Lung (tissue), 12 donors: ENCODE results near the gene FAM114A2. TPM values are rescaled to one million over a fixed set of nuclear protein-coding genes. Genes with fewer than 3 reads are reported as not detected.

Source experiments
- ATAC-seq: fragments of 200-7000 bp; cut with Tn5 transposase; one replicate; pipeline ENCODE4 v1.9.1; 2020; ENCODE audit warnings: moderate number of reproducible peaks; ENCODE audit not compliant: insufficient read depth, low FRiP score
- DNase-seq, 3 donors: peaks; one replicate each; pipeline ENCODE4 v3.0.0-alpha.2; 2013 to 2017
- H3K27ac ChIP-seq, 2 donors: one replicate each; pipeline ENCODE4 v1.5.1; 2013; ENCODE audit warnings: mild to moderate bottlenecking in 2 of 2, moderate library complexity in 2 of 2, control low read depth in 1 of 2, inconsistent platforms in 1 of 2, low read depth in 1 of 2, low read length in 1 of 2
- H3K27me3 ChIP-seq, 3 donors: one replicate each; pipeline ENCODE4 v1.5.1; 2013; ENCODE audit warnings: low read length in 2 of 3; ENCODE audit not compliant: control insufficient read depth in 3 of 3, insufficient read depth in 3 of 3
- H3K36me3 ChIP-seq, 4 donors: one replicate each; pipeline ENCODE4 v1.5.1; 2013; ENCODE audit warnings: low read length in 4 of 4, mild to moderate bottlenecking in 1 of 4, moderate library complexity in 1 of 4; ENCODE audit not compliant: control insufficient read depth in 4 of 4, insufficient read depth in 4 of 4
- H3K4me1 ChIP-seq, 5 donors: one replicate each; pipeline ENCODE4 v1.5.1; 2013; ENCODE audit warnings: low read length in 5 of 5, mild to moderate bottlenecking in 2 of 5, moderate library complexity in 1 of 5; ENCODE audit not compliant: control insufficient read depth in 5 of 5, insufficient read depth in 5 of 5
- H3K4me3 ChIP-seq: one replicate; pipeline ENCODE4 v1.5.1; 2013; ENCODE audit warnings: mild to moderate bottlenecking, control low read depth, moderate library complexity
- H3K9ac ChIP-seq, 2 donors: one replicate each; pipeline ENCODE4 v1.5.1; 2013; ENCODE audit warnings: low read length in 2 of 2, control low read depth in 1 of 2; ENCODE audit not compliant: insufficient read depth in 1 of 2
- H3K9me3 ChIP-seq, 4 donors: one replicate each; pipeline ENCODE4 v1.5.1; 2013; ENCODE audit warnings: low read length in 3 of 4, mild to moderate bottlenecking in 1 of 4, moderate library complexity in 1 of 4; ENCODE audit not compliant: control insufficient read depth in 4 of 4, insufficient read depth in 3 of 4
- CTCF ChIP-seq: IDR thresholded peaks from 2 replicates; pipeline ENCODE4 v1.5.1; 2012; ENCODE audit warnings: mild to moderate bottlenecking; ENCODE audit errors: control extremely low read depth, extremely low read depth
- WGBS, 2 donors: extraction: QIAGEN DNeasy Blood & Tissue Kit; methylation state at CpG; one replicate each; pipeline ENCODE4 v1.1.7; 2013; 5-methylcytosine and 5-hydroxymethylcytosine counted together
- polyA plus RNA-seq, 2 donors: library from polyadenylated mRNA; stranded (reverse); fragments of 200-250 nt; gene quantifications; one replicate each; pipeline ENCODE4 v1.2.1, GENCODE V29; 2013
- total RNA-seq, 2 donors: library from RNA; depleted of rRNA in 1 of 2; stranded (reverse); fragments of >200 nt in 1 of 2; gene quantifications; one replicate each; pipeline ENCODE4 v1.2.1, GENCODE V29; 2014 to 2021
- donor health status: control.
- donor health status: control.
- donor health status: Bipolar disorder and iron deficiency.
- donor health status: healthy.
- donor health status: DM: yes; HTN: yes; CAD: no.

Gene FAM114A2
- total and polyA plus RNA-seq, 4 donors, result 7.3 to 49.7 (median 26.6) TPM

- Histone ChIP-seq H3K27ac (no peak overlapping the region), H3K4me3 (no peak overlapping the region), H3K36me3 (no peaks in the 10 kb centered on the region), H3K9ac (no peak overlapping the region), H3K9me3 (peaks cover 0 to 2% (median 0%) of the 10 kb centered on the region in 4 donors), H3K4me1 (peaks cover 0 to 14% (median 0%) of the 10 kb centered on the region in 5 donors), H3K27me3 (no peaks in the 10 kb centered on the region)
- TF ChIP-seq CTCF, result no peak
- 49 to 71% methylated on average over 10 of the region's 10 CpGs for WGBS, 2 donors
- ATAC-seq (no peak), DNase-seq (no peak)
Measured at GRCh38 chr5:153960269-153961215, 78.2 kb downstream of the FAM114A2 start.

- DNase-seq (peak in 2 of 3 donors; percentile 32 to 44), ATAC-seq (no peak)
- Histone ChIP-seq H3K27ac (no peak overlapping the region), H3K9ac (no peak overlapping the region), H3K4me1 (peaks cover 0 to 8% (median 0%) of the 10 kb centered on the region in 5 donors), H3K36me3 (no peaks in the 10 kb centered on the region), H3K27me3 (no peaks in the 10 kb centered on the region), H3K4me3 (no peak overlapping the region), H3K9me3 (peaks cover 0 to 5% (median 0%) of the 10 kb centered on the region in 4 donors)
- 61 to 67% methylated on average over 5 of the region's 5 CpGs for WGBS, 2 donors
- TF ChIP-seq CTCF, result no peak
Measured at GRCh38 chr5:153959134-153959957, 79.4 kb downstream of the FAM114A2 start.

GRCh38 chr5:153957205-153957604, 81.5 kb downstream of the FAM114A2 start:
- no peak for TF ChIP-seq CTCF
- no peak for ATAC-seq
- 68 to 83% methylated on average over 4 of the region's 4 CpGs for WGBS, 2 donors

More at GRCh38 chr5:153957205-153957604, 81.5 kb downstream of the FAM114A2 start:
- H3K36me3 ChIP-seq, result no peaks in the 10 kb centered on the region
- no peak for DNase-seq
- H3K4me1 ChIP-seq, result peaks cover 0 to 6% (median 0%) of the 10 kb centered on the region in 5 donors
- H3K9ac ChIP-seq, result no peak overlapping the region
- H3K27me3 ChIP-seq, result no peaks in the 10 kb centered on the region
- no peak overlapping the region for H3K27ac ChIP-seq
- H3K9me3 ChIP-seq, result peaks cover 0 to 5% (median 0%) of the 10 kb centered on the region in 4 donors
- no peak overlapping the region for H3K4me3 ChIP-seq
